GM12874 (cell line): Measurements from ENCODE around the gene NUDT16L1.

Experiments used
- TF ChIP-seq, protein P1 (sequence below): IDR thresholded peaks from 2 replicates; pipeline ENCODE4 v1.5.1; 2011; ENCODE audit warnings: low read depth, mild to moderate bottlenecking, control low read depth, low read length, moderate library complexity; ENCODE audit not compliant: insufficient read depth

The NUDT16L1 gene

DNA sequence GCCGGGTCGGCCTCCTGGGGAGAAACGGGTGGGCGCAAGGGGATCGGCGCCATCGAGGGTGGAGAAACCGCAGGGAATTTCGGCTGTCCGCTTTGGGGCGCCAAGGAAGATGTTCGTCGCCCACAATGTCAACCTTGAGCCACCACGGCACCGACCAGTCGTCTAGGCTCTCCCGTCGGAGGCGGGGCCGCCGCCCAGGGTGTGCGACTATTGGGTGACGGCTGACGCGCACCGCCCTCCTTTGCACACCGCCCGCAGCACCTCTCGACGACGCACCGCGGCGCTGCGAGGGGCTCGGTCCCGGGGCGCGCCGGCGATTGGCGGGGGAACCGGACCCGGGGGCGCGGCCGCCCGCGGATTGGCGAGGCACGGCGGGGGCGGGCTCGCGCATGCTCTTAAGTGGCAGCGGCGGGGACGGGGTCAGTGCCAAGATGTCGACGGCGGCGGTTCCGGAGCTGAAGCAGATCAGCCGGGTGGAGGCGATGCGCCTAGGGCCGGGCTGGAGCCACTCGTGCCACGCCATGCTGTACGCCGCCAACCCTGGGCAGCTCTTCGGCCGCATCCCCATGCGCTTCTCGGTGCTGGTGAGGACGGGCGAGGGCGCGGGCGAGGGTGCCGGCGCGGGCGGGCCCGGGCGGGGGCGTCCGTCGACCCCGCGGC is at the start of gene NUDT16L1:
NUDT16L1 (plus strand) TSS at position 267 of the 660 bp plus-strand sequence; CDS start at position 432, 165 bp downstream.
- TF ChIP-seq, protein P1, sequence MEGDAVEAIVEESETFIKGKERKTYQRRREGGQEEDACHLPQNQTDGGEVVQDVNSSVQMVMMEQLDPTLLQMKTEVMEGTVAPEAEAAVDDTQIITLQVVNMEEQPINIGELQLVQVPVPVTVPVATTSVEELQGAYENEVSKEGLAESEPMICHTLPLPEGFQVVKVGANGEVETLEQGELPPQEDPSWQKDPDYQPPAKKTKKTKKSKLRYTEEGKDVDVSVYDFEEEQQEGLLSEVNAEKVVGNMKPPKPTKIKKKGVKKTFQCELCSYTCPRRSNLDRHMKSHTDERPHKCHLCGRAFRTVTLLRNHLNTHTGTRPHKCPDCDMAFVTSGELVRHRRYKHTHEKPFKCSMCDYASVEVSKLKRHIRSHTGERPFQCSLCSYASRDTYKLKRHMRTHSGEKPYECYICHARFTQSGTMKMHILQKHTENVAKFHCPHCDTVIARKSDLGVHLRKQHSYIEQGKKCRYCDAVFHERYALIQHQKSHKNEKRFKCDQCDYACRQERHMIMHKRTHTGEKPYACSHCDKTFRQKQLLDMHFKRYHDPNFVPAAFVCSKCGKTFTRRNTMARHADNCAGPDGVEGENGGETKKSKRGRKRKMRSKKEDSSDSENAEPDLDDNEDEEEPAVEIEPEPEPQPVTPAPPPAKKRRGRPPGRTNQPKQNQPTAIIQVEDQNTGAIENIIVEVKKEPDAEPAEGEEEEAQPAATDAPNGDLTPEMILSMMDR = no peak

DNA sequence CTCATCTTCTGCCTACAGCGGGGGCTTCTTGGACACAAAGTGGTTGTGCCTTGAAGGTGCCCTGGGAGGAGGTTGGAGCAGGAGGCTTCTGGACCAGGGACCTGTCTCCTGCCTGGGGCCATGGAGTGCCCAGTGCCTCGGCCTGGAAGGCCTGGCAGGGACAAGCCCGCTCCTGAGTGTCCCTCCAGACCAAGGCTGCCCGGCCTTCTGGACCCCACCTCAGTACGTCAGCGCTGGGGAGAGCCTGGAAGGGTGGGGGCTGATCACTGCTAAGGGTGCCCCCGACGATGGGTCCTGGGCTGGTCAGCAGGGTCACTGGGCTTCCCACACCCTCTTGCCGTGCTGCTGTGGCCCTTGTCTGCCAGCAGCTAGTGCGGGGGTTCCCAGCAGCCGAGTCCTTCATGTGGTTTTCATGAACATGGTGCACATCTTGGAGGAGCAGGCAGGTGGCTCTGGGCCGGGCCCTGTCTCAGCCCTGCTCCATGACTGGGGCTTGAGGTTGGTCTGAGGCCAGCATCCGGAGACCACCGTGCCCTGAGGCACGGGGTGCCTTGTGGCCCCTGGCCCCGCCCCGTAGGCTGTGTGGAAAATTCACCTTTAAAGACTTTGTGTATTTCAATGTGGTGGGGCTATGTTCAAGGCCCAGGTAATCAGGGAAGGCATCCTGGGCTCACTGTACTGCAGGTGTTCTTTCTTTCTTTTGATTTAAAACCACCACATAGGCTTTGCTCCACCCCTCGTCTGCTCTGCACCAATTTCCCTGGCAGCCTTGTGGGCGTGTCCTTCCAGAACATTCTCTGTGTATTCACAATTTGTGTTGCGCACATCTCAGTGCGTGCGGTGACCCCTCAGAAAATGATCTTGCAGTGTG is 46.4 kb upstream of the NUDT16L1 start:
- TF ChIP-seq, protein P1 = no peak

DNA sequence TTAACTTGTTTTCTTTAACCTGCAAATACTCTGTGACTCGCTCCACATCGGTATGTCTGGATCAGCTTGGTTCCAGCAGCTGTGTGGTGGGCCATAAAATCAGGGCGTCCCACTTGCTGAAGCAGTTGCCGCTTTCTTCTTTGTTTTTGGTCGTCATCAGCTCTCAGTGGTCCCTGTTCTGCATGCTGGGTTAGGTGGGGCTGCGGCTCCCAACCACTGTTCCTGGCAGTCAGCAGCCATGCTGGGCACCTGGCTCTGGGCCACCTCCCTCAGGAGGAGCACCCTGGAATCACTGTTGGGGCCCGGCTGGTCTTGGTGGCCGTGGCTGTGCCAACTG is 45.8 kb upstream of the NUDT16L1 start:
- TF ChIP-seq, protein P1 = no peak

DNA sequence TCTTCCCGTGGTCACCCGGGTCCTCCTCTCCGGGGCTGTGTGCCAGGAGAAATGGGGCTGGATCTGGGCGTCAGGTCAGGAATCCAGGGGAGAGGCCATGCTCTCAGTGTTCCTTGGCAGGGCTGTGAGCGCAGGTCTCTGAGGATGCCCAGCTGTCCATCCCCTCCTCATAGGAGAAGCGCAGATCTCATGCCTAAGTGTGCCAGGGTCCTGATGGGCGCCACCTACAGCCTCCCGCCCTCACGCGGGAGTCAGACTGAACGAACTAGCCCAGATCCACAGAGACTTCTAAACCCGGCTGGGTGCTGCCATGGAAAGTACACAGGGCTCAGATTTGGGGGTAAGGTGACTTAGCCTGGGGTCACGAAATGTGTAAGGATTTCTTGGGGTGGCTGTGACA is 44.4 kb upstream of the NUDT16L1 start:
- TF ChIP-seq, protein P1 = no peak

DNA sequence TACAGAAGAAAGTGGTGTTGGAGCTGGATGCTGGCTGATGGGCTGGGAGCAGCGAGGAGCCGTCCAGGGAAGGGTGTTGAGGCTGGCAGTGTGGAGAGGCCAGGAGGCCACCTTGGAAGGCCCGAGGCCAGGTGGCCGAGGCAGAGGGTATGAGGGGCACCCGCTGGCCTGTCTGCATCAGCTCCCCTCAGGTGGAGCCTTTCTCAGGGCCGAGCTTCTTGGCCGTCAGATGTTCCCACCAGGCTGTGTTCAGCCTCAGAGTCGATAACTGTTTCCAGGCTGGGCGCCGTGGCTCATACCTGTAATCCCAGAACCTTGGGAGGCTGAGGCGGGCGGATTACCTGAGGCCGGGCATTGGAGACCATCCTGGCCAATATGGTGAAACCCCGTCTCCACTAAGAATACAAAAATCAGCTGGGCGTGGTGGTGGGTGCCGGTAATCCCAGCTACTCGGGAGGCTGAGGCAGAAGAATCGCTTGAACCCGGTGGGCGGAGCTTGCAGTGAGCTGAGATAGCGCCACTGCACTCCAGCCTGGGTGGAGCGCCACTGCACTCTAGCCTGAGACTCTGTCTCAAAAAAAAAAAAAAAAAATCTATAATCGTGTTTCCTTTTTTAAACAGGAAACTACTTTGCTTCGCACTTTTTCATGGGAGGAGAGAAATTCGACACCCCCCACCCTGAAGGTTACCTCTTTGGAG is 43.5 kb upstream of the NUDT16L1 start:
- TF ChIP-seq, protein P1 = no peak

DNA sequence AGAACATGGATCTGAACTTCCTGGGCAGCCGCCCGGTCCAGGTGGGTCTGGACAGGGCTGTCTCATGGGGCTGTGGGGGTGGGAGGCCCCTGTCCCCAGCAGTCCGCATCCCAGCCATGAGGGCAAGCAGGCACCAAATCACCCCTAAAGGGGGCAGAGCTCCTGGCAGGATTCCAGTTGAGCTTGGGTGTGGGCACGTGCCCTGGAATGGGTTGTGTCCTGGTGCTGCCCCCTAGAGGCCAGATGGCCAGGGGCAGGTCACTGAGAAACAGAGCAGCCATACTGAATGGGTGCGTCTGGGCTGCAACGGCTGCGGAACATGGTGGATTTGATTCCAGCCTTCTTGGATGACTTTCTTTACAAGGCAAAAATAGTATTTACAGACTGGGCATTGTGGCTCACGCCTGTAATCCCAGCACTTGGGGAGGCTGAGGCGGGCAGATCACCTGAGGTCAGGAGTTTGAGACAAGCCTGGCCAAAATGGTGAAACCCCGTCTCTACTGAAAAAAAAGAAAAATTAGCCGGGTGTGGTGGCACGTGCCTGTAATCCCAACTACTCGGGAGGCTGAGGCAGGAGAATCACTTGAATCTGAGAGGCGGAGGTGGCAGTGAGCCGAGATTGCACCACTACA is 42.8 kb upstream of the NUDT16L1 start:
- TF ChIP-seq, protein P1 = peak; percentile 88

DNA sequence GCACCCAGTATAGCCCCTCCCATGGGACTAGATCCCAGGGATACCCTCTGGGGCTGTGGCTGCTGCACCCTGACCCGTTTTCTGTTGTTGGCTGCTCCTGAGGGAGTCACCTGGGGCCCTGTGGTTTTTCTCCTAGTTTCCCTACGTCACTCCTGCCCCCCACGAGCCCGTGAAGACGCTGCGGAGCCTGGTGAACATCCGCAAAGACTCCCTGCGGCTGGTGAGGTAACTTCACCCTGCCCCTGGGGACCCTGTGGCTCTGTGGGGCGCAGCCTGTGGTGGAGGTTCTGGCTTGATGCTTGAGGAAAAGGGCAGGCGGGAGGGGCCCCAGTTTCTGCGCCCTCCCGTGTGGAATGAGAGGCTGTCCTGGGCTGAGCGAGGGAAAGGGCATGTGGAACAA is 41.5 kb upstream of the NUDT16L1 start:
- TF ChIP-seq, protein P1 = no peak
